CD4-positive, alpha-beta T cell treated with Interleukin-4 for 4 hours (primary cell): Measurements from ENCODE around the gene AGMO.

ENCODE experiments used
- DNase-seq: peaks from one replicate; pipeline ENCODE4 v3.0.0-alpha.2; 2020

AGMO gene

DNA sequence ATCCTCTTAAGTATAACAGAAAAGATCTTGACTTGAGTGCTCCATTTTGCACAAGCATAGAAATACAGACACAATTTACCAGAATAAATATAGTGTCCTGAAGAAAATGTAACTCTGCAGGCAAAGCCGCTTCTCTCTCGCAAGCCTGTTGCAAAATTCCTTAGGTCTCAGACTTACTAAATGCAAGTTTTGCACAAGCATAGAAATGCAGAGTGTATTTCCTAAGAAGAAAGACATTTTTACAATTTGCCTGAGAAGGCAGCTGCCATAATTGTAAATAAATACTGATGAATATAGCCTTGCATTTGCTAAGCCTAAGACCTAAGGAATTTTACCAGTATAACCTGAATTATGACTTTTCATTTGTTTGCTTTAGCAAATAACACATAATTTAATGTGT lies 67.1 kb downstream of the AGMO start:
- no peak for DNase-seq

DNA sequence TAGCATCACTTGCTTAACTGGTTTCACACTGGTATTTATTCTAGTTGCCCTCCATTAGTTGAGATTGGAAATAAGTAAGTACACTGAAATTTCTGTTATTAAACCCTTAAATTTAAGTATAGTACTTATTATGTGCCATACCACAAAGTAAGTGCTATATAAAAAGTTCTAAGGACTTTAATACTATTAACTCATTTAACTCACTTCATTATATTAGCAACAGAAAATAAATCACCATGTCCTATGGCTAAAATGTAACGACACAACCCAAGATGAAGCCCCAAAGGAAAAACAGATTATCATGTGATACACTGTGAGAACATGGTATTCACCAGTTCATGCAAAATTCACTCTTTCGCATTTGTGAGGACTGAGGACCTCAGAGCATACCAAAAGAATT lies 70.5 kb downstream of the AGMO start:
- DNase-seq: no peak

GRCh38 chr7:15490291-15490690 lies 71.5 kb downstream of the AGMO start:
- no peak for DNase-seq

DNA sequence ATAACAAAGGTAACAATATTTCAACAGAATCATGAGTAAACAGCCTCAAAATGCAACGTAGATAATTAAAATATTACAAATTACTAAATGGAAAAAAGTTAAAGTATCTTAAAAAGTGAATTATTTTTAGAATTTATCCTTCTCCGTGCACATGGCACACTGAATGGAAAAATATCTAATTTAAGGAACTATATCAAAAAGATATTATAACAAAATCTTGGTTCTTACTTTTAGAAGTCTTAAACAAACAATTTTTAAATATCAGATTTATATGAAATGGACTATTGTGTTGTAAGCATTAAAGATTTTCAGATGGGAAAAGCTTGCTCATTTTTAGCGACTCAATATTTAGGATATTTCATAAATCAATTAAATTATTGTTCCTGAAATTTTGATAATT lies 72.0 kb downstream of the AGMO start:
- no peak for DNase-seq

GRCh38 chr7:15489383-15489782 lies 72.4 kb downstream of the AGMO start:
- no peak for DNase-seq

- no peak for DNase-seq
Measured at GRCh38 chr7:15488401-15488800, 73.4 kb downstream of the AGMO start.

- no peak for DNase-seq
Measured at GRCh38 chr7:15487896-15488295, 73.9 kb downstream of the AGMO start.

DNA sequence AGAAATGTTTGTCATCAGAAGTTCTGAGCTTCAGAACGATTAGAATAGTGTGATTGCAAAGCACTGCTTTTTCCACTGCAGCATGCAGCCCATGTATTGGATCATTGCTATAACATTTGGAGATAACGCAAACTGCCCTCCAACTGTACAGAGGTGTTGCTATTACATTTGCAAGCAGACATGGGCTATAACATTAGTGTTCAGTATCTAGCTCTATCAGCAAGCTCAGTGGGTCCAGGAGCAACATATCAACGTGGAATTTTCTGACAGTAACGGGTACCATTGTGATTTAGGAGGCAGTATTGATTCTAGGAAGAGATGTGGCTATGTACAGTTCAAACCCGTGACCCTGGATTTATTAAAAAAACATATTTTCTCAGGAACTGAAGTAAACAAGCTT lies 75.8 kb downstream of the AGMO start:
- DNase-seq: no peak

DNA sequence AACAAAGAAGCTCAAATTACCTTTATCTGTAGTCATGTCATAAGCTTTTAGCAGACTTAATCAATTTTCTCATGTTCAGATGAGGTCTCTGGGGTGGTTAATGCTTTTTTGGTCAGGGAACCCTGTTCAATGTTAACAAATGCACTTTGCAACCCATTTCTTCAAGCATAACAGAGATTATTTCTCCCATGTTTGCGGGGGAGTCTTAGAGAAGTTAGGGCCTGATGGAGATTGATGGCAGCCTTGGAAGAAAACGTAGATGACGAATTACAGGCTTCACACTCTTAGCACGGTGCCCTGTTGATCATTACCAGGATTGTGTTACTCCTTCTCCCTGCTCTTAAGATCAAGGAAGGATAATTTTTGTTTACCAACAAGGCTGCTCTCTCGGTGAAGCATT lies 76.4 kb downstream of the AGMO start:
- no peak for DNase-seq

DNA sequence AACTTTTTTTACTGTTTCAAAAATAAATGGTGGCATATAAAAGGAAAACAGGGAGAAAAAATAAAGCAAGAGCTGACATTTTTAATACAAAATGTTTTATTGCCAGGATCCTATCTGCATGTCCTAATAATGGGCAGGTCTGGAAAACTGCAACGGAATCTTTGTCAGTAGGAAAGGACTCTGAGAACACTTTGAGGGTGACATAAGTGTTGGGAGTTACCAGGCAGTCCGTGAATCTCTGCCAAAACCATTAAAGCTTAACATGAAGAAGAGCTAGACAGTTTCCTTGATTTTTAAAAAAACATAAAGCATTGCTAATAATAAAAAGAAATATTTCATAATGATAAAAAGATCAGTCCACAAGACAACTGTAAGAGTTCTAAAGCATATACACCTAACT lies 80.7 kb downstream of the AGMO start:
- no peak for DNase-seq

GRCh38 chr7:15478401-15478800 lies 83.4 kb downstream of the AGMO start:
- DNase-seq: no peak

DNA sequence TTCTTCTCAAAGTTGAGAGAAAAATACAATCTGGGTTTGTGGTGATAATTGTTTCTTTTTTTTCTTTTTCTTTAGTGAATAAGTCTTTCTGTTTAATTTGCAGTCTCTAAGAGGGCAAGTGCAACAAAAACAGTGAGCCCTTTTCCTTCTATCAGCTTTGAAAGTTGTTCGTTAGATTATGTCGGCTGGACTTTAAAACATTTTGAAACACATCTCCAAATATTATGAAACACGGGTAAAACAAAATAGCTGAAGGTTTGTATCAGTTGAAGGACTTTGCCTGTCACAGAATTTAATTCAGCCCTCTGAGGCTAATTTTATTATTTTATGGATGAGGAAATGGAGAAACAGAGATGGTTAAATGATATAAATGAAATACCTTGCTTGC lies 85.3 kb downstream of the AGMO start:
- DNase-seq: no peak

- DNase-seq: no peak
Measured at GRCh38 chr7:15475808-15476530, 85.8 kb downstream of the AGMO start.

DNA sequence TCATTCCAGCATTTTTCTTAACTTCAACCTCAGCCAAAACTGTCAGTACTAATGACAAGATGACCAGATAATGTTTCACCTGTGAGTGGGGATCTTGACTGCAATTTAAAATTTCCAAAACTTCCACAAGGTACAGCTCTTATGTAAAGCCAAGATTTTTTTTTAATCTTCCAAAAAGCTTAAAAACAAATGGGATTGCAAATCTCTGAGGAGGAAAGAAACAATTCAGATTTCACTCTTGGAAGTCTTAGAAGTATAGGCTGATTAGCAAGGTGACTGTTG lies 90.2 kb downstream of the AGMO start:
- no peak for DNase-seq

DNA sequence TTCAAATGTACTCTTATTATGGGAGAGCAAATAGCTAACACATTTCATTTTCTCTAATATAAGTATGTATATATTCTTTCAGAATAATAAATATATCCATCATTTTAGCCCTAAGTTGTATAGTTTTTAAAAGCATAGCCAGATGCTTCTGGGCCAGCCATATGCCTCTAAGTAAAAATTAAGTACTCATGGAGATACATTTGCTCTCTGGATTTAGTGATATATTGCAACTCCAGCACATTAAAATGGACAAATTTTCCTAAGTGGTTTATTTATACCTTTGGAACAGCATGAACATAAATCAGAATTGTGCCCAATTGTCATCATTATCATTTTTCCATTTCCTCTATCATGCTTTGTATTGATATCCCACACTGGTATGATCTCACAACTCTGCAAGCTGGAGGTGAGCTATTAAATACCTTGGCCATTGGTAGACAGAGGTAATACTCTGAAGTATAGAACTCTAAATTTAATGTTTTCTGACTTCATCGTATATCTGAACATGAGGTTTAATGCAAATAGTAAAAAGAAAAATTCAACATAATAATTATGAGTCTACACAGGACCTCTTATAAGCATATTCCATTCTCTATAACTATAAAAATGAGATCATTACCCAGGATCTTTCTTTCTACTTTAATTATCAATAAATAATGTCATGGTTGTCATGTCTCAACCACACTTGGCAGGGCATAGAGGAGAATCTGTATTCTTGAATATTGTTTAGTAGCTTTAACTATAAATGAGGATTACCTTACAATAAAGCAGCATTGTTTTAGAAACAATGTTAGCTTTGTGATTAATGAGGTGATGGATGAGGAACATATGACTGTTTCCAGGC lies 90.8 kb downstream of the AGMO start:
- DNase-seq: no peak

GRCh38 chr7:15464667-15465121 lies 97.1 kb downstream of the AGMO start:
- DNase-seq: no peak

GRCh38 chr7:15463801-15464666 lies 97.8 kb downstream of the AGMO start:
- DNase-seq: no peak

GRCh38 chr7:15462721-15463389 lies 99.0 kb downstream of the AGMO start:
- DNase-seq: no peak

DNA sequence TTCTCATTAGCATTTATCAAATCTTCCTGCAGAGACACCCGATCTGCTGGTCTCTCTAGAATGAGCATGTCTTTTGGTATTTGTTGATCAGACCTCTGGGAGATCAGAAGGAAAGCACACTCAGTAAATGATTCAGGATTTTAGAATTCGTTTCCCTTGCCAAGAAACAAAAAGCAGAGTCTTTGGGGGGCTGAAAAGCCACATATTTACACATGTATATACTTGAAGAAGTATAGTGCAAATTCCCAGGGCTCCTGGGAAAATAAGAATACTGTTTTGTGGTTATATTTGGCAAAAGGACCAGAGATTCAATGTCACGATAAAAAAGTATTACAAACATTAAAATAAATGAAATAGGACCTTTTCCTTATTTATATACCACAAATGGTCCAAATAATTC lies 100.2 kb downstream of the AGMO start:
- no peak for DNase-seq

DNA sequence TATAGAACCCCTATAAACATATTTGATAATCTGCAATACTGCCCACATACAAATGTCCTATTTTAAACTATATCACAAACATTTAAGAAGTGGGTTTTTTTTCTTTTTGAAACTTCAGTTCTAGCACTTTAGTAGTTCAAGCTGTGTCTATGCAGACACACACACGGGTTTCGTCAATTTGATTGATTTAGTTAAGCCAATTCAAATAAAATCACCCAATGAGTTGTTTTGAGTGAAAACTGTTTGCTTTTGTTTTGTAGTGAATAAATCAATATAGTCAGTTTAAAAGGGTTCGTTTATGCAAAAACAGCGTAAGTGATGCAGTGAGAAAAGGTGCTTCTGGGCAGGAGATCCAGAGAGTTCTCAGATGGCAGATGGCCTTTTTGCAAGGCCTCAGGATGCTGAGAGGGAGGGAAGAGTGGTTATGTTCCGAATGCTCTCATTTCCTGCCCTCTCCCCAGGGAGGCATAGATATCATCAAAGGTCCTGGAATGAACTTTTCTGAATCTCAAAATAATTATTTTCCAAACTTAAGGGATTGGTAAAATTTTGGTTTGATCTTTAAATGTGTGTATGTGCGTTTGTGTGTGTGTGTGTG lies 102.7 kb downstream of the AGMO start:
- DNase-seq: no peak

GRCh38 chr7:15457990-15458955 lies 103.5 kb downstream of the AGMO start:
- no peak for DNase-seq
